Fibroblast of peridontal ligament (primary cell): ENCODE measurements around the gene C1QTNF9B.
"Not testable (repeated sequence)": the region's sequence is repeated elsewhere in the genome, so short reads cannot be mapped to it uniquely, and the experiment has no call there.

Source experiments
- DNase-seq: peaks from one replicate; pipeline ENCODE4 v3.0.0-alpha.2; 2010; ENCODE audit errors: extremely low read depth

The C1QTNF9B gene

GRCh38 chr13:23897452-23897919 is at the start of gene C1QTNF9B:
Gene C1QTNF9B (minus strand): TSS chr13:23897502.
- not testable (repeated sequence) for DNase-seq

GRCh38 chr13:23946900-23947299 is 49.6 kb upstream of the C1QTNF9B start:
- no peak for DNase-seq

- no peak for DNase-seq
These were observed 48.8 kb upstream of the C1QTNF9B start for GRCh38 chr13:23946067-23946466.

GRCh38 chr13:23945612-23946011 is 48.3 kb upstream of the C1QTNF9B start:
- no peak for DNase-seq

GRCh38 chr13:23941211-23941610 is 43.9 kb upstream of the C1QTNF9B start:
- peak; percentile 48 for DNase-seq

- DNase-seq: not testable (repeated sequence)
These were observed 42.4 kb upstream of the C1QTNF9B start for GRCh38 chr13:23939666-23940065.

- peak; percentile 96 for DNase-seq
These were observed 37.2 kb upstream of the C1QTNF9B start for GRCh38 chr13:23934520-23934919.

GRCh38 chr13:23928985-23929384 is 31.7 kb upstream of the C1QTNF9B start:
- DNase-seq: peak; percentile 53

- DNase-seq: no peak
These were observed 25.7 kb upstream of the C1QTNF9B start for GRCh38 chr13:23923031-23923430.

- no peak for DNase-seq
These were observed 25.0 kb upstream of the C1QTNF9B start for GRCh38 chr13:23922005-23922932.

- peak; percentile 75 for DNase-seq
These were observed 24.2 kb upstream of the C1QTNF9B start for GRCh38 chr13:23921451-23921888.

- DNase-seq: no peak
These were observed 21.7 kb upstream of the C1QTNF9B start for GRCh38 chr13:23919006-23919405.

- peak; percentile 55 for DNase-seq
These were observed 20.9 kb upstream of the C1QTNF9B start for GRCh38 chr13:23918208-23918607.

- DNase-seq: no peak
These were observed 18.0 kb upstream of the C1QTNF9B start for GRCh38 chr13:23915308-23915707.

- no peak for DNase-seq
These were observed 15.2 kb upstream of the C1QTNF9B start for GRCh38 chr13:23912469-23912868.

GRCh38 chr13:23909606-23910005 is 12.3 kb upstream of the C1QTNF9B start:
- no peak for DNase-seq

GRCh38 chr13:23905766-23906165 is 8.5 kb upstream of the C1QTNF9B start:
- no peak for DNase-seq

GRCh38 chr13:23903906-23904280 is 6.6 kb upstream of the C1QTNF9B start:
- DNase-seq: no peak

GRCh38 chr13:23902975-23903905 is 5.9 kb upstream of the C1QTNF9B start:
- no peak for DNase-seq

- DNase-seq: no peak
These were observed 4.1 kb upstream of the C1QTNF9B start for GRCh38 chr13:23901365-23901764.

GRCh38 chr13:23899555-23899954 is 2.3 kb upstream of the C1QTNF9B start:
- DNase-seq: peak; percentile 75

GRCh38 chr13:23898101-23898500 is 799 bp upstream of the C1QTNF9B start:
- no peak for DNase-seq
